ENCODE measurements around the gene TMEM131L.

Gene TMEM131L

DNA sequence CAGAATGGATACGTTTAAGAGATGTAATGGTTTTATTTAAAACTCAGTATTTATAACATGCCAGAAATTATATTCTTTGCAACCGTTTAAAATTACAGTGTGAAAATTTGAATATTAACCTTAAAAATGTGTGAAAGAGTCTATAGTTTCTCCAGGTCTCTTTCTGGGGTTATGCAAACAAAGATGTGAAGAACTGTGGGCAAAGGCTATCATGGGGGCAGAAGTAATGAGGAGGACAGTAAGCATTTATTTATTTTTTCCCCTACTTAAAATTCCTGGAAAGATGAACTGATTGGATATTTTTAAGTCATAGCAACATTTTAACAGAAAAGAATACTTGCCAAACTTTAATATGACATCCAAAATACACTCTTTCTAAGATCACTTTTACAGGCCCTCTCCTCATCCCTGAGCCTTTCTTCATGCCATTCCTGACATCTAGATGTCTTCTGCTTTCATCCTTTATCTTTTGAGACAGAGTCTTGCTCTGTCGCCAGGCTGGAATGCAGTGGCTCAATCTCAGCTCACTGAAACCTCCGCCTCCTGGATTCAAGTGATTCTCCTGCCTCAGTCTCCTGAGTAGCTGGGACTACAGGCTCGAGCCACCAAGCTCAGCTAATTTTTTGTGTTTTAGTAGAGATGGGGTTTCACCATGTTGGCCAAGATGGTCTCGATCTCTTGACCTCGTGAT lies 46.1 kb downstream of the TMEM131L start:
- TF ChIP-seq, protein P1, sequence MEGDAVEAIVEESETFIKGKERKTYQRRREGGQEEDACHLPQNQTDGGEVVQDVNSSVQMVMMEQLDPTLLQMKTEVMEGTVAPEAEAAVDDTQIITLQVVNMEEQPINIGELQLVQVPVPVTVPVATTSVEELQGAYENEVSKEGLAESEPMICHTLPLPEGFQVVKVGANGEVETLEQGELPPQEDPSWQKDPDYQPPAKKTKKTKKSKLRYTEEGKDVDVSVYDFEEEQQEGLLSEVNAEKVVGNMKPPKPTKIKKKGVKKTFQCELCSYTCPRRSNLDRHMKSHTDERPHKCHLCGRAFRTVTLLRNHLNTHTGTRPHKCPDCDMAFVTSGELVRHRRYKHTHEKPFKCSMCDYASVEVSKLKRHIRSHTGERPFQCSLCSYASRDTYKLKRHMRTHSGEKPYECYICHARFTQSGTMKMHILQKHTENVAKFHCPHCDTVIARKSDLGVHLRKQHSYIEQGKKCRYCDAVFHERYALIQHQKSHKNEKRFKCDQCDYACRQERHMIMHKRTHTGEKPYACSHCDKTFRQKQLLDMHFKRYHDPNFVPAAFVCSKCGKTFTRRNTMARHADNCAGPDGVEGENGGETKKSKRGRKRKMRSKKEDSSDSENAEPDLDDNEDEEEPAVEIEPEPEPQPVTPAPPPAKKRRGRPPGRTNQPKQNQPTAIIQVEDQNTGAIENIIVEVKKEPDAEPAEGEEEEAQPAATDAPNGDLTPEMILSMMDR (IDR thresholded peaks at IDR 0.05): no peak
- Histone ChIP-seq H3K27me3 (no peaks in the 10 kb centered on the region), H3K4me3 (no peak overlapping the region), H3K4me1 (peaks cover 0 to 97% (median 42%) of the 10 kb centered on the region in 4 donors), H3K27ac (peak overlapping the region; percentile 73 to 78), H3K36me3 (no peaks in the 10 kb centered on the region), H3K9me3 (no peaks in the 10 kb centered on the region)
- DNase-seq: no peak
- intact Hi-C loops (cut with DNase I; ENCODE audit: low total_unique reads): no loop called here

DNA sequence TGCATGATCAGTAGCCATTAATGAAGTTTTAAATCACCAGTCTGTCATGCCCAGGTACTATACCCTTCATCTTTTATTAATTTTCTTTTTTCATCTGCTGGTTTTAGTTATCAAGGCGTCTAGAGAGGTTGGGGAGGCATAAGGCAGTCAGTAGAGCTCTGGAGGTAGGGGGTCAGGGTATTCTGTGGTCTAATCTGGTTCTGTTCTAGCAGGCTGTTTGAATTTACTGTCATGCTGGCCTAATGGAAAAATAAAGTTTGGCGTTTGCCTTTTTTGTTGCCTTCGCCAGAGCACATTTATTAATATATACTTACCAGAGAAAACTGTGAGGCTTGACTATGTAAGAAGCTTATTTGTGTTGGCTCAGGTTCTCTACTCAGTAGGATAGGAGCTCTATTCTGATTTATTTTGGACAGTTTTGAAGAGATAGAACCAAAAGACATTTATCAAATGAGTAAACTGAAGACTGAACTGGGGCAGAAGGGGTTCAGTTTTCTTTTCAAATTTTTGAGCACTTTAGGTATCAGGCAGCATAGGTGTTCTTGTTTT lies 46.9 kb downstream of the TMEM131L start:
- DNase-seq: no peak
- intact Hi-C loops (cut with DNase I; ENCODE audit: low total_unique reads): no loop called here
- Histone ChIP-seq H3K4me3 (no peak overlapping the region), H3K36me3 (no peaks in the 10 kb centered on the region), H3K27ac (peak overlapping the region; percentile 73 to 78), H3K27me3 (no peaks in the 10 kb centered on the region), H3K4me1 (peaks cover 0 to 97% (median 35%) of the 10 kb centered on the region in 4 donors), H3K9me3 (no peaks in the 10 kb centered on the region)
- TF ChIP-seq, protein P1 (IDR thresholded peaks at IDR 0.05): no peak

DNA sequence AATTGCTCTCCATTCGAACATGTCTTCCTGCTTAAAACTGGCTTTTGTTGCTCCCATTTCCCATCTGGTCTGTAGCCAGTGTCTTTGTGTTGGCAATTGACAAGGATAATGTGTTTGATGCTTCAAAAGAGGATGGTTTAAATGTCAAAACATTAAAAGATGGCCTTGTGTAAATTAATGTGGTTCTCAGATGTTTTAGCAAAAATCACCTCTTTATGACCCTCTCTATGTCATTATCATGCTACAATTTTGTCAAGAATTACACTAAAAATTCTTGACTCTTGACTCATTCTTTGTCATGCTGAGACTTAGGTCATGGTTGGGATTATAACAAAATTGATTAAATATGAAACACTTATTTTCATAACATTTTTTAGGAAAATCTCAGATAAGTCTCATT lies 47.4 kb downstream of the TMEM131L start:
- TF ChIP-seq, protein P1 (IDR thresholded peaks at IDR 0.05): no peak
- peaks cover 0 to 97% (median 37%) of the 10 kb centered on the region in 4 donors for H3K4me1 ChIP-seq
- H3K27me3 ChIP-seq: no peaks in the 10 kb centered on the region
- H3K9me3 ChIP-seq: no peaks in the 10 kb centered on the region
- no peak overlapping the region for H3K4me3 ChIP-seq
- DNase-seq: no peak
- intact Hi-C loops (cut with DNase I; ENCODE audit: low total_unique reads): no loop called here
- H3K36me3 ChIP-seq: no peaks in the 10 kb centered on the region
- H3K27ac ChIP-seq: peak overlapping the region; percentile 73 to 78

DNA sequence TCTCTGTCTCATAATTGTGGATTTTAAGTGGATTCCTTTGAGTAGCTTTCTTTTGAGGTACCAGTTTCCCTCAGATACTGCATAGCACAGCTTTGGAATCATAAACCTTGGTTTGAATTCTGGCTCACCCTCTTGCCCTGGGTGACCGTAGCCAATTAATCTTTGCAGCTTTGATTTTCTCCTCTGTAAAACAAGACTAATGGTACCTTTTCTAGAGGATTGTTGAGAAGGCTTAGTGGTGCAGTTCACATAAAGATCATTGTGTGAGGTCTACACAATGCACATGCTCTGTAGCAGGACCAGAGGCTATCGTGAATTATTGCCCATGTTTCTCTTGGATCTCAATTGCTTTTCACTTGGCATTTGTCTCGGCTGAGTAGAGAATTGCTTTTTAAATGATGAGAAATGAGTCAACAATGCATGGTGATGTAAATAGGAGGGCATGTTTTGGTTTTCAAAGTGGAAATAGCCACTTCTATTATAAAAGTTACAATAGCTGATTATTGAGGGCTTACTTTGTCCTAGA lies 47.9 kb downstream of the TMEM131L start:
- no peaks in the 10 kb centered on the region for H3K27me3 ChIP-seq
- no peaks in the 10 kb centered on the region for H3K36me3 ChIP-seq
- TF ChIP-seq, protein P1 (IDR thresholded peaks at IDR 0.05): no peak
- H3K9me3 ChIP-seq: no peaks in the 10 kb centered on the region
- H3K4me1 ChIP-seq: peaks cover 0 to 97% (median 39%) of the 10 kb centered on the region in 4 donors
- H3K27ac ChIP-seq: peak overlapping the region; percentile 73 to 78
- intact Hi-C loops (cut with DNase I; ENCODE audit: low total_unique reads): no loop called here
- no peak overlapping the region for H3K4me3 ChIP-seq
- DNase-seq: no peak

DNA sequence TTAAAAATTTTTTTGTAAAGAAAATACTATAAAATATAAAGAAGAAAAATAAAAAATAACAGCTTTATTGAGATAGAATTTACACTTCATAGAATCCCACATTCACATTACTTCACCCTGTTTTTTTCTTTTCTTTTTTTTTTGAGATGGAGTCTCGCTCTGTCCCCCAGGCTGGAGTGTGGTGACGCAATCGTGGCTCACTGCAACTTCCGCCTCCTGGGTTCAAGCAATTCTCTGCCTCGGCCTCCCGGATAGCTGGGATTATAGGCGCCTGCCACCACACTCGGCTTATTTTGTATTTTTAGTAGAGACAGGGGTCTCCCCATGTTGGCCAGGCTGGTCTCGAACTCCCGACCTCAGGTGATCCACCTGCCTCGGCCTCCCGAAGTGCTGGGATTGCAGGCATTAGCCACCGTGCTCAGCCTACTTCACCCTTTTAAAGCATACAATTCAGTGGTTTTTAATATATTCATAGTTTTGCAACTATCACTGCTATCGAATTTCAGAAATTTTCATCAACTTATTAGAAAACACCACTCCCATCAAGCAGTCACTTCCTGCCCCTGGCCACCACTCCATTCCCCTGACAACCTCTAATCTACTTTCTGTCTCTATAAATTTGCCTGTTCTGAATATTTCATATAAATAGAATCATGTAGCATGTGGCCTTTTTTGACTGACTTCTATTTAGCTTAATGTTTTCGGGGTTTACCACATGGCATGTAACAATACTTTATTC lies 48.7 kb downstream of the TMEM131L start:
- Histone ChIP-seq H3K27me3 (no peaks in the 10 kb centered on the region), H3K36me3 (no peaks in the 10 kb centered on the region), H3K4me3 (no peak overlapping the region), H3K4me1 (peaks cover 0 to 97% (median 47%) of the 10 kb centered on the region in 4 donors), H3K27ac (peak overlapping the region; percentile 73 to 78), H3K9me3 (no peaks in the 10 kb centered on the region)
- intact Hi-C loops (cut with DNase I; ENCODE audit: low total_unique reads): no loop called here
- no peak for DNase-seq
- TF ChIP-seq, protein P1 (IDR thresholded peaks at IDR 0.05): no peak
